HG03280 (cell line): Measurements from ENCODE around the gene ZFP3.
"Not testable (repeated sequence)": the region's sequence is repeated elsewhere in the genome, so short reads cannot be mapped to it uniquely, and the experiment has no call there.

Experiments
- ATAC-seq: cut with Tn5 transposase; IDR thresholded peaks from one replicate; pipeline ENCODE4 v1.9.1; 2021; ENCODE audit warnings: mild to moderate bottlenecking, moderate library complexity; ENCODE audit not compliant: unreplicated experiment

ZFP3 gene

DNA sequence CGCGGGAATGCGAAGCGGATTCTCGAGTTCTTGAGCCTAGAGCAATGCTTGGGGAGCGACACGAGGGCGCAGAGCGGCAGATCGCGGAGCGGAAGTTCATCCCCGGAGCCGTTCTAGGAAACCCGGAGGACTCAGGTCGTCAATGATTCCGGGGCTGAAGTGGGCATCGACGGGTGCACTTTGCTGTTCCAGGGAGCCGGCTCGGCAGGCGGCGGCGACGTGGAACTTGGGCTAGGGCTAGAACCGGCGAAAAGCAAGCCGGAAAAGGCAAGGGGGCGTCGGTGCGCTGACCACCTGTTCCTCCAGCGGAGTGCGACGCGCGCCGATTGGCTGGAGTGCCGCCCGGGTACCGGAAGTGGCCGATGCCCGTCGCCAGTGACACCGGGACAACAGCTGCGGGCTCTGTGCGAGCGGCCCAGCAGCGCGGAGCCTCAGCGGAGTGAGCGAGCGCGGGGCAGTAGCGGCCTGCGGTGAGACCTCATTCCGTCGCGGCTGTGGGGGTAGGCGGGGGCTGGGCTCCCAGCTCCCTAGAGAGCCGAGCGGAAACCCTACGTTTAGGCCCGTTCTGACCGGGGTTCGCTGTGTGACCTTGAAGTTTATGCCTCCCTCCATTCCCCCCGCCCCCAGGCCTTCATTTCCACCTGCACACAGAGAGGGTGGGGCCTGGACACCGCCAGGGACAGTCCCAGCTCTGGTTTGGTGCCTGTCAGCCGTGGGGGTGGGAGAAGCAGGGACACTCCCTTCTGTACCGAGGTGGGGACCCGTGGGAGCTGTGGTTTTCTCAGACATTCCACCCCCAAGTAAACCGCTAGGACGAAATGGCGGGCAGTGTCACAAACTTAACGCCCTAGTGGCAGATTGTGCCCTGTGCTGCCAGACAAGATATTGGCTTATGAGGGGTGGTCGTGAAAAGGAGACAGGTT is at the start of gene ZFP3:
ZFP3 (plus strand) TSS at position 362 of the 923 bp plus-strand sequence. CDS start 13,038 bp downstream, outside the sequence.
- ATAC-seq: peak; percentile 85

- ATAC-seq: not testable (repeated sequence)
Measured at GRCh38 chr17:5030168-5030567, 48.1 kb upstream of the ZFP3 start.

GRCh38 chr17:5031365-5032082 is 46.7 kb upstream of the ZFP3 start:
- ATAC-seq: peak; percentile 70

DNA sequence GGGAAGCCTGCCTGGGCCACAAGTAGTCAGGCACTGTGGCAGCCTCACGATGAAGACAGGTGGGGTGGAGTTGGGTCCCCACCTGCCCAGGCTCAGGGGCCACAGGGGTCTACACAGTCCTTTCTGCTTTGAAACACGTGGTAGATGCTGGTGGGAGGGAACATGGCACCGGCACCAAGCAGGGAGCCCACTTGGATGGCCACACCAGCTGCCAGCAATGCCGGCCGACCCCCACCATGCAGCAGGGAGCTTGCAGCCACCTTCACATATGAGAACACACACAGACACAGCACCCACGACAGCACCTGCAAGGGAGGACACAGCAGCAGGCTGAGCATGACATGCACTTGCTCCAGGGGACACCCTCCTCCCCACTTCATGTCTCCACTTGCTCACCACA is 45.4 kb upstream of the ZFP3 start:
- ATAC-seq: no peak

GRCh38 chr17:5033352-5034015 is 44.8 kb upstream of the ZFP3 start:
- ATAC-seq: no peak

- ATAC-seq: no peak
Measured at GRCh38 chr17:5034063-5034462, 44.2 kb upstream of the ZFP3 start.

- ATAC-seq: no peak
Measured at GRCh38 chr17:5034651-5035050, 43.6 kb upstream of the ZFP3 start.

DNA sequence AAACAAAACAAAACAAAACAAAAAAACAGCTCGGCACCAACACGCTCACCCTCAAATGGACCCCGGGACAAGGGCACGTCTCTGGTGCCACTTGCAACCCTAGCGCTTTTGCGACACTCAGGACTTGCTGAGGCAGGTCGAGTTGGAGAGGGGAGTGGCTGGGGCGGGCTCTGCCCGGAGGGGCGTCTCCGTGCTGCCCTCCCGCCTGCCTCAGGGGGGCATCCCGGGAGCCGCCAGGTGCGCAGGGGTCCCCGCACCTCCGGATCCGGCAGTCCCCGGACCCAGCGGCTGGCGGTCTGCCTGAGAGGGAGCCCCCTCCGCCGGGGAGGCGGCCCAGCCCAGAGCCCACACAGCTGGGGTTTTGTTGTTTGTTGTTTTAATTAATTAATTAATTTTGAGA is 43.0 kb upstream of the ZFP3 start, which contains the start of gene SLC52A1:
SLC52A1 (minus strand) TSS at position 112 of the 400 bp plus-strand sequence. CDS start 820 bp downstream, outside the sequence.
- no peak for ATAC-seq

DNA sequence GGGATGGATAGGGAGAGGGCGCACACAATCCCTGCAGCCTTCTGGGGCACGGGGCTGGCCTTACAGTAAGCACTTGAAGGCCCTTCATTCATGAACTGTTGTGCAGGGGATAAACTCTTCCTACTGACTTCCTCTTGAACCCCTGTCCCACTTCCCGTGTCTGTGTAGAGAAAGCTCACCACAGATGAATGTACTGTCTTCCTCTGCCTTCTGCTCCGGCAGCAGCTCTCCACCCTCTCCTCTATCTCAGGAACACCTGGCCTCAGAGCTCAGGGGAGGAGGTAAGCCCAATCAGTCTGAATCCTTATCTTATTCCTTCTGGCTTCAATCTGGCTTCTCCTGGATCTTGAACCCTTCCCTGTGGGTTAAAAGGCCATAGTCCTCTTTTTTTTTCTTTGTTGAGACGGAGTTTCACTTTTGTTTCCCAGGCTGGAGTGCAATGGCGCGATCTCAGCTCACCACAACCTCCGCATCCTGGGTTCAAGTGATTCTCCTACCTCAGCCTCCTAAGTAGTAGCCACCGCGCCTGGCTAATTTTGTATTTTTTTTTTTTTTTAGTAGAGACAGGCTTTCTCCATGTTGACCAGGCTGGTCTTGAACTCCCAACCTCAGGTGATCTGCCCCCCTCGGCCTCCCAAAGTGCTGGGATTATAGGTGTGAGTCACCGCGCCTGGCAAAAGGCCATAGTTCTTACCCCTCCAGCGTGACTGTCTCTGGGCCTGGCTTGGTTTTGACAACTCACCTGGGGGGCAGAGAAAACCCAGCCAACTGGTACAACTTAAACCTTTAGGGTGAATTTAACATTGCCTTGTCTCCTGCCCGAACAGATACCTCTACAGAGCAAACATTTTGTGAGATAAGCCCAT is 35.9 kb upstream of the ZFP3 start:
- ATAC-seq: no peak

- ATAC-seq: no peak
Measured at GRCh38 chr17:5043524-5043923, 34.7 kb upstream of the ZFP3 start.

GRCh38 chr17:5044630-5045029 is 33.6 kb upstream of the ZFP3 start:
- no peak for ATAC-seq

DNA sequence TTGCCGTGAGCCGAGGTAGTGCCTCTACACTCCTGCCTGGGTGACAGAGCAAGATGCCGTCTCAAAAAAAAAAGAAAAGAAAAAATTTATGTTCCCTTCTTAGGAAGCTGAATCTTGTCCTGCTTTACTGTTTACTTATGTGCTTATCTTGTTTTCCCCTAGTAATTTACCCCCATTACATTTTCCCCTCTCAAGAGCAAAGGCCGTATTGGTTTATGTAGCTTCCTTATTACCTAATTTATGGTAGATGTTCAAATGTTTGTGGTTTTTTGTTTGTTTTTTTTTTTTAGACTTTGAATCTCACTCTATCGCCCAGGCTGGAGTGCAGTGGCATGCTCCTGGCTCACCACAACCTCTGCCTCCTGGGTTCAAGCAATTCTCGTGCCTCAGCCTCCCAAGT is 32.8 kb upstream of the ZFP3 start:
- ATAC-seq: no peak

DNA sequence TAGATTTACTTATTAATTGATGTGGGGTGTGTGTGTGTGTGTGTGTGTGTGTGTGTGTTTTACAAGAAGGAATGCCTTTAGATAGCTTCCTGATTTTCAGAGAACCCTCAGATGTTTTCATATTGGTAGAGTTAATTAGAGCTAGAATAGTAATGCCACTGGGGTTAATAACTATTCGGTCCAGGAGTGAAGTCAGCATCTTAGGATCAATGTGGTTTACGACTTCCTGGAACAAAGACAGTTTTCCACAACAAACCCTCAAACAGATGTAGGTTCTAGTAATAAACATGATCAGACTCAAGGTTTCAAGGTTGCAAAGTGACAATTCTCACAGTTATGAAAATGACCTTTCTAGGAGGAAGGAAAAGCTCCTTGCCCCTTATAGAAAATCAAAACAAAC is 30.8 kb upstream of the ZFP3 start:
- no peak for ATAC-seq

GRCh38 chr17:5049314-5049841 is 28.9 kb upstream of the ZFP3 start:
- ATAC-seq: no peak

DNA sequence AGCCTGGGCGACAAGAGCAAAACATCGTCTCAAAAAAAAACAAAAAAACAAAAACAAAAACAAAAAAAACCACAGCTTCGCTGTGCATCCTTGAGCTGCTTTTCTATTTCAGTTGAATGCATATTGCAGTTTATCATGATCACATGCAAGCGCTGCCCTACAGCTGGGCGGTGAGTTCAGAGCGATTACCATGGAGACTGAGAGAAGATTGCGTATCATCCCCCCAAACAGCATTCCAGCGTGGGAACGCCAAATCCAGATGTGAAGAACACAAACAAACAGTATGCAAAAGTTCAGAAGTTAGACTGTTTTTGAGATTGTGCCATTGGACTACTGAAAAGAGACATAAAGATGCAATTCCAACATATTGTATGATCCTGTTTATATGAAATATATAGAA is 28.0 kb upstream of the ZFP3 start:
- ATAC-seq: no peak

DNA sequence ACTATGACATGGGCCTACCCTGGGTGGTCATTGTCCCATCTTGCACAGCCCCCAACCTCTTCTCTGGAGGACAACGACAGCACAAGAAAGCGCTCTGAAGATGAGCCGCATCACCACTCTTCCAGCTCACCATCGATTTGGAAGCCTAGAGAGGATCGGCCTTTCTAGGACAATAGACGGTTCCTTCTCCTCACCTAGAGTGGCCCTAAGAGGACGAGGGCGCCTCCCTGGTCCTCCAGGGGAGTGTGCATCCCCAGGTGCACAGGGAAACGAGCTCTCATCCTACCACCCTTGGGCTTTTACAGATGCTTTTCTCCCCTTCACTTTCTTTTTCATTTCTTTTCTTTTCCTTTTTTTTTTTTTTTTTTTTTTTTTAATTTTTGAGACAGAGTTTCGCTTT is 22.7 kb upstream of the ZFP3 start:
- no peak for ATAC-seq

GRCh38 chr17:5065227-5065744 is 13.0 kb upstream of the ZFP3 start:
- ATAC-seq: no peak

DNA sequence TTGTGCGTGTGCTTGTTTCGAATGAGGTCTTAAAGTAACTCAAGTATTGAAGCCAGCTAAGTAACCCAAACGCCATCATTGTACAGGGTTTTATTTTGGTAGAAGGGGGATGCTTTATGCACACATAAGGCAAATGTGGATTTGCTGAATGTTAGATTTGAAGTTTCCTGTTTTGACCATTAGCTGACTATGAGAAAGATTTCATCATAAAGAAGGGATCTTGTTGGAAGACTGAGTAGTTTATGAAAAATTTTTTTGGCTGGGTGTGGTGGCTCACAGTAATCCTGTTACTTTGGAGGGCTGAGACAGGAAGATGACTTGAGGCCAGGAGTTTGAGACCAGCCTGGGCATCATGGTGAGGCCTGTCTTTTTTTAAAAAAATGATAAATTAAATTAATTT is 10.0 kb upstream of the ZFP3 start:
- ATAC-seq: no peak

GRCh38 chr17:5069724-5070123 is 8.5 kb upstream of the ZFP3 start:
- ATAC-seq: no peak

GRCh38 chr17:5075472-5075871 is 2.8 kb upstream of the ZFP3 start:
- not testable (repeated sequence) for ATAC-seq
